ENCODE results near the gene HDDC3. TPM values are rescaled to one million over a fixed set of nuclear protein-coding genes. Genes with fewer than 3 reads are reported as not detected.

HDDC3 gene
- total RNA-seq, 1 experiment from 2014 or later: 26.7 TPM

GRCh38 chr15:90880381-90881145, 51.8 kb downstream of the HDDC3 start:
- H3K27ac Mint-ChIP-seq (ENCODE audit: unreplicated experiment): no peak overlapping the region
- CTCF ChIA-PET: no interaction called here
- no peaks in the 10 kb centered on the region for H3K4me1 Mint-ChIP-seq (ENCODE audit: low read depth, unreplicated experiment)
- peaks cover 41% of the 10 kb centered on the region for H3K36me3 Mint-ChIP-seq (ENCODE audit: insufficient read depth, unreplicated experiment)
- H3K4me3 Mint-ChIP-seq (ENCODE audit: low read depth, unreplicated experiment): no peak overlapping the region
- intact Hi-C loops (cut with micrococcal nuclease; ENCODE audit: unreplicated experiment): loop anchor here (10.0 kb wide), 1 partner anchor 106 kb away; no protein-coding TSS in a partner anchor
- no peak for DNase-seq
- no peaks in the 10 kb centered on the region for H3K27me3 Mint-ChIP-seq (ENCODE audit: unreplicated experiment)
- no peaks in the 10 kb centered on the region for H3K9me3 Mint-ChIP-seq (ENCODE audit: low read depth, unreplicated experiment)
- TF ChIP-seq CTCF (IDR thresholded peaks at IDR 0.05; ENCODE audit: unreplicated experiment): no peak
- BruUV-seq (replicated peaks): no TSS peak

Other genes with a start within 250 kb of the HDDC3 start
- 26.7 and 31.8 TPM in 2 replicates for gene BLM, start 215.2 kb downstream of the HDDC3 start, total RNA-seq (2022)
- gene FURIN, start 64.0 kb downstream of the HDDC3 start, total RNA-seq (2022): 61.7 and 76.6 TPM in 2 replicates
- gene FES, start 48.0 kb downstream of the HDDC3 start, total RNA-seq (2022): 1.6 and 1.7 TPM in 2 replicates
- gene MAN2A2, start 29.2 kb downstream of the HDDC3 start, total RNA-seq (2022): 56.1 and 58.5 TPM in 2 replicates
- gene UNC45A, start 2.7 kb upstream of the HDDC3 start, total RNA-seq (2022): 66.5 and 66.7 TPM in 2 replicates
- 39.3 and 42.6 TPM in 2 replicates for gene RCCD1, start 22.3 kb upstream of the HDDC3 start, total RNA-seq (2022)
- gene PRC1, start 62.0 kb upstream of the HDDC3 start, total RNA-seq (2022): 208 and 260 TPM in 2 replicates
- 18.4 and 21.9 TPM in 2 replicates for gene VPS33B, start 90.0 kb upstream of the HDDC3 start, total RNA-seq (2022)
- gene SV2B, start 167.7 kb upstream of the HDDC3 start, total RNA-seq (2022): 1.4 and 2.2 TPM in 2 replicates

Measured in Calu3 (cell line).